Caco-2 (cell line): Measurements from ENCODE around the gene PRMT2. TPM values are rescaled to one million over a fixed set of nuclear protein-coding genes. Genes with fewer than 3 reads are reported as not detected.

Experiments used
- BruUV-seq: library from RNA; stranded (reverse); fragments of 400-500 nt; replicated peaks from 2 replicates; lab custom pipeline; 2021; lab: Mats Ljungman, UMichigan
- CTCF ChIA-PET: fragments of 300-600 bp; sonication (Branson Sonifier 250); formaldehyde crosslinking; loops from one replicate; lab custom pipeline; 2022; ENCODE audit warnings: antibody characterized with exemption; lab: Charles Lee
- POLR2A ChIA-PET: fragments of 300-600 bp; sonication (Branson Sonifier 250); formaldehyde crosslinking; loops from one replicate; lab custom pipeline; 2022; ENCODE audit warnings: antibody characterized with exemption; lab: Charles Lee
- DNase-seq, 2 experiments: peaks; one replicate each; pipeline versions ENCODE4 v3.0.0 to v3.0.0-alpha.2; 2020 to 2022
- H3K27me3 ChIP-seq: replicated peaks from 2 replicates; pipeline ENCODE4 v1.6.0; 2011; ENCODE audit warnings: low read length; ENCODE audit not compliant: control insufficient read depth, insufficient read depth
- H3K36me3 ChIP-seq: 2 replicates; pipeline ENCODE4 v1.5.1; 2011; ENCODE audit warnings: low read length; ENCODE audit not compliant: control insufficient read depth, insufficient read depth
- H3K4me1 ChIP-seq: fragments of 250-450 bp; sonication (Bioruptor Pico); 2 replicates; pipeline ENCODE4 v1.5.1; 2020; ENCODE audit warnings: mild to moderate bottlenecking
- H3K4me3 ChIP-seq: 2 replicates; pipeline ENCODE4 v1.5.1; 2011; ENCODE audit warnings: low read depth, mild to moderate bottlenecking, control low read depth, low read length
- H3K9me3 ChIP-seq: fragments of 250-450 bp; sonication (Bioruptor Pico); 2 replicates; pipeline ENCODE4 v1.5.1; 2020; ENCODE audit warnings: mild to moderate bottlenecking, moderate library complexity
- H3K27ac Mint-ChIP-seq: one replicate; pipeline ENCODE4 v1.8.0; 2022; ENCODE audit warnings: mixed read lengths; ENCODE audit not compliant: unreplicated experiment
- H3K27me3 Mint-ChIP-seq: one replicate; pipeline ENCODE4 v1.8.0; 2022; ENCODE audit warnings: mixed read lengths; ENCODE audit not compliant: insufficient read depth, unreplicated experiment
- H3K36me3 Mint-ChIP-seq: one replicate; pipeline ENCODE4 v1.8.0; 2022; ENCODE audit warnings: mild to moderate bottlenecking, mixed read lengths; ENCODE audit not compliant: insufficient read depth, unreplicated experiment
- H3K4me1 Mint-ChIP-seq: one replicate; pipeline ENCODE4 v1.8.0; 2022; ENCODE audit warnings: low read depth, mixed read lengths; ENCODE audit not compliant: unreplicated experiment
- H3K4me3 Mint-ChIP-seq: one replicate; pipeline ENCODE4 v1.8.0; 2022; ENCODE audit warnings: mild to moderate bottlenecking, moderate library complexity, mixed read lengths; ENCODE audit not compliant: unreplicated experiment
- H3K9me3 Mint-ChIP-seq: one replicate; pipeline ENCODE4 v1.8.0; 2022; ENCODE audit warnings: mixed read lengths; ENCODE audit not compliant: unreplicated experiment
- intact Hi-C: fragments of 100-400 bp; cut with micrococcal nuclease; formaldehyde crosslinking; loops from one replicate; pipeline ENCODE4 v1.10.0; 2022; ENCODE audit not compliant: unreplicated experiment
- total RNA-seq: library from RNA; stranded (reverse); gene quantifications from 2 replicates; pipeline ENCODE4 v1.2.3, GENCODE V29; 2022
- TF ChIP-seq, protein P1 (sequence below), 2 experiments: fragments of 200-600 bp in 1 of 2; IDR thresholded peaks; 1 replicate in 1 of 2; 2 replicates in 1 of 2; pipeline versions ENCODE4 v1.5.1 to v1.8.0; 2011 to 2022; ENCODE audit warnings: antibody characterized with exemption in 1 of 2, control low read depth in 1 of 2, inconsistent platforms in 1 of 2, low read depth in 1 of 2, low read length in 1 of 2, mild to moderate bottlenecking in 1 of 2, moderate library complexity in 1 of 2; ENCODE audit not compliant: insufficient read depth in 1 of 2, severe bottlenecking in 1 of 2, unreplicated experiment in 1 of 2

Gene PRMT2
- total RNA-seq, 1 experiment from 2014 or later: 56.2 TPM

DNA sequence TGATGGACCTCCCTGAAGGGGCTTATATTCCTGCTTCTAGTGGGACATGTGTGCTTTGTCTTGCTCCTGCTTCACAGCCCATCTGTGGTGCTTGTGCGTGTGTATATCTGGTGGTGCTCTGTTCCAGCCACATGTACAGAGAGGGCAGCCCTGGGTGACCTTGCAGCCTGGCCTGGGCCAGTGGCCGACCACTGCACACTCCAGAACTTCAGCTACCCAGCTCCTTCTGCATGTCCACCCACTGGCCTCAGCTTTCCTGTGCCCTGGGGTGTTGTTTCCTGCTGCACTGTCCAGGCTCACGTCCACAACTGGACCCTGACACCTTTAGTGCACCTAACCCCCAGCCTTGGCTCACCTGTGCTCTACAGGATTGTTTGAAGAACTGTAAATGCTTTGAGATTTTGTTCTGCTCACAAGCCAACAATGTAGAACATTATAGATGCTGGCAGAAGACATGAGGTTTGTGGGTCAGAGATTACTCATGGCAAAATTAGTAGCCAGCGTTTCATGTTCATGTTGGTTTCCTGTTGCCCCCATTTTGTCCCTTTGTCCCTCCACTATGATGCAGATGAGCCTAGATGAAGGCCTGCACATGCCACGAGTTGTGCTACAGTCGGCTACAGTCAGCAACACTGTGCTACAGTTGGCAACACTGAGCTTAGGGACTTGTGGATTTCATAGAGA lies 25.3 kb upstream of the PRMT2 start:
- H3K27me3 Mint-ChIP-seq: peaks cover 5% of the 10 kb centered on the region
- H3K9me3 ChIP-seq: no peaks in the 10 kb centered on the region
- no TSS peak for BruUV-seq
- ChIA-PET CTCF (no interaction called here), POLR2A (no interaction called here)
- TF ChIP-seq, protein P1, sequence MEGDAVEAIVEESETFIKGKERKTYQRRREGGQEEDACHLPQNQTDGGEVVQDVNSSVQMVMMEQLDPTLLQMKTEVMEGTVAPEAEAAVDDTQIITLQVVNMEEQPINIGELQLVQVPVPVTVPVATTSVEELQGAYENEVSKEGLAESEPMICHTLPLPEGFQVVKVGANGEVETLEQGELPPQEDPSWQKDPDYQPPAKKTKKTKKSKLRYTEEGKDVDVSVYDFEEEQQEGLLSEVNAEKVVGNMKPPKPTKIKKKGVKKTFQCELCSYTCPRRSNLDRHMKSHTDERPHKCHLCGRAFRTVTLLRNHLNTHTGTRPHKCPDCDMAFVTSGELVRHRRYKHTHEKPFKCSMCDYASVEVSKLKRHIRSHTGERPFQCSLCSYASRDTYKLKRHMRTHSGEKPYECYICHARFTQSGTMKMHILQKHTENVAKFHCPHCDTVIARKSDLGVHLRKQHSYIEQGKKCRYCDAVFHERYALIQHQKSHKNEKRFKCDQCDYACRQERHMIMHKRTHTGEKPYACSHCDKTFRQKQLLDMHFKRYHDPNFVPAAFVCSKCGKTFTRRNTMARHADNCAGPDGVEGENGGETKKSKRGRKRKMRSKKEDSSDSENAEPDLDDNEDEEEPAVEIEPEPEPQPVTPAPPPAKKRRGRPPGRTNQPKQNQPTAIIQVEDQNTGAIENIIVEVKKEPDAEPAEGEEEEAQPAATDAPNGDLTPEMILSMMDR (IDR thresholded peaks at IDR 0.05; ENCODE audit: insufficient read depth in 1 of 2, low read depth in 1 of 2, low read length in 1 of 2, severe bottlenecking in 1 of 2, unreplicated experiment in 1 of 2): no peak
- DNase-seq: no peak
- no peak overlapping the region for H3K4me3 ChIP-seq
- H3K4me3 Mint-ChIP-seq: no peak overlapping the region
- H3K27ac Mint-ChIP-seq: no peak overlapping the region
- no peaks in the 10 kb centered on the region for H3K4me1 Mint-ChIP-seq
- no peaks in the 10 kb centered on the region for H3K36me3 Mint-ChIP-seq
- H3K4me1 ChIP-seq: no peaks in the 10 kb centered on the region
- no peaks in the 10 kb centered on the region for H3K36me3 ChIP-seq
- H3K9me3 Mint-ChIP-seq: no peaks in the 10 kb centered on the region
- no peaks in the 10 kb centered on the region for H3K27me3 ChIP-seq
- intact Hi-C loops: no loop called here

DNA sequence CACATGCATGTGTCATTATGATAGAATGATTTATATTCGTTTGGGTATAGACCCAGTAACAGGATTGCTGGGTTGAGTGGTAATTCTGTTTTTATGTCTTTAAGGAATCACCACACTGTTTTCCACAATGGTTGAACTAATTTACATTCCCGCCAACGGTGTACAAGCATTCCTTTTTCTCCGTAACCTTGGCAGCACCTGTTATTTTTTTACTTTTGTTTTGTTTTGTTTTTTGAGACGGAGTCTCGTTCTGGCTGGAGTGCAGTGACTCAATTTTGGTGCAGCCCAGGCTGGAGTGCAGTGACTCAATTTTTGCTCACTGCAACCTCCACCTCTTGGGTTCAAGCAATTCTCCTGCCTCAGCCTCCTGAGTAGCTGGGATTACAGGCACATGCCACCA lies 22.1 kb upstream of the PRMT2 start:
- no peaks in the 10 kb centered on the region for H3K9me3 Mint-ChIP-seq
- Histone ChIP-seq H3K36me3 (no peaks in the 10 kb centered on the region), H3K4me1 (no peaks in the 10 kb centered on the region), H3K27me3 (no peaks in the 10 kb centered on the region), H3K9me3 (no peaks in the 10 kb centered on the region), H3K4me3 (no peak overlapping the region)
- no peak overlapping the region for H3K27ac Mint-ChIP-seq
- intact Hi-C loops: no loop called here
- H3K36me3 Mint-ChIP-seq: no peaks in the 10 kb centered on the region
- POLR2A ChIA-PET: no interaction called here
- H3K4me1 Mint-ChIP-seq: no peaks in the 10 kb centered on the region
- no peak overlapping the region for H3K4me3 Mint-ChIP-seq
- H3K27me3 Mint-ChIP-seq: peaks cover 9% of the 10 kb centered on the region
- TF ChIP-seq, protein P1 (IDR thresholded peaks at IDR 0.05; ENCODE audit: insufficient read depth in 1 of 2, low read depth in 1 of 2, low read length in 1 of 2, severe bottlenecking in 1 of 2, unreplicated experiment in 1 of 2): no peak
- BruUV-seq: no TSS peak
- CTCF ChIA-PET: no interaction called here
- DNase-seq: no peak

DNA sequence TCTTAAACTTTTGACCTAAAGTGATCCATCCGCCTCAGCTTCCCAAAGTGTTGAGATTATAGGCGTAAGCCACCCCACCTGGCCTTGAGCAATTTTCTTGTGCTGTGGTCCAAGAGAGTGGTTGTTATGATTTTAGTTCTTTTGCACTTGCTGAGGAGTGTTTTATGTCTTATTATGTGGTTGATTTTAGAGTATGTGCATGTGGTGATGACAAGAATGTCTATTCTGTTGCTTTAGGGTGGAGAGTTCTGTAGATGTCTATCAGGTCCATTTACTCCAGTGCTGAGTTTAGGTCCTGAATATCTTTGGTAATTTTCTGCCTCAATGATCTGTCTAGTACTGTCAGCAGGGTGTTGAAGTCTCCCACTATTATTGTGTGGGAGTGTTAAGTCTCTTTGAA lies 19.4 kb upstream of the PRMT2 start:
- Mint-ChIP-seq H3K36me3 (no peaks in the 10 kb centered on the region), H3K4me1 (peaks cover 9% of the 10 kb centered on the region), H3K9me3 (peaks cover 10% of the 10 kb centered on the region), H3K4me3 (no peak overlapping the region), H3K27me3 (peaks cover 9% of the 10 kb centered on the region), H3K27ac (no peak overlapping the region)
- intact Hi-C loops: no loop called here
- no peaks in the 10 kb centered on the region for H3K36me3 ChIP-seq
- TF ChIP-seq, protein P1 (IDR thresholded peaks at IDR 0.05; ENCODE audit: insufficient read depth in 1 of 2, low read depth in 1 of 2, low read length in 1 of 2, severe bottlenecking in 1 of 2, unreplicated experiment in 1 of 2): no peak
- no peaks in the 10 kb centered on the region for H3K27me3 ChIP-seq
- no TSS peak for BruUV-seq
- H3K4me1 ChIP-seq: no peaks in the 10 kb centered on the region
- CTCF ChIA-PET: no interaction called here
- no peak for DNase-seq
- H3K4me3 ChIP-seq: no peak overlapping the region
- POLR2A ChIA-PET: no interaction called here
- no peaks in the 10 kb centered on the region for H3K9me3 ChIP-seq
